ENCODE data around the gene LRP6.
"Not testable (repeated sequence)": the region's sequence is repeated elsewhere in the genome, so short reads cannot be mapped to it uniquely, and the experiment has no call there.

LRP6 gene

GRCh38 chr12:12171991-12172511 lies 94.8 kb downstream of the LRP6 start:
- DNase-seq: no peak

- no peak for DNase-seq
Measured at GRCh38 chr12:12167847-12168246, 99.0 kb downstream of the LRP6 start.

GRCh38 chr12:12166751-12167150 lies 100.1 kb downstream of the LRP6 start:
- DNase-seq: no peak

- DNase-seq: no peak
Measured at GRCh38 chr12:12159988-12160387, 106.9 kb downstream of the LRP6 start.

GRCh38 chr12:12158858-12159257 lies 108.0 kb downstream of the LRP6 start:
- no peak for DNase-seq

GRCh38 chr12:12157424-12157823 lies 109.4 kb downstream of the LRP6 start:
- DNase-seq: no peak

- DNase-seq: no peak
Measured at GRCh38 chr12:12156828-12157227, 110.0 kb downstream of the LRP6 start.

- DNase-seq: peak; percentile 39
Measured at GRCh38 chr12:12156116-12156515, 110.7 kb downstream of the LRP6 start.

GRCh38 chr12:12153596-12153995 lies 113.2 kb downstream of the LRP6 start:
- no peak for DNase-seq

GRCh38 chr12:12147111-12147510 lies 119.7 kb downstream of the LRP6 start:
- DNase-seq: no peak

GRCh38 chr12:12144531-12144930 lies 122.3 kb downstream of the LRP6 start:
- DNase-seq: not testable (repeated sequence)

- no peak for DNase-seq
Measured at GRCh38 chr12:12141000-12141399, 125.8 kb downstream of the LRP6 start.

- no peak for DNase-seq
Measured at GRCh38 chr12:12138203-12139154, 128.4 kb downstream of the LRP6 start.

- DNase-seq: no peak
Measured at GRCh38 chr12:12133785-12134184, 133.1 kb downstream of the LRP6 start.

- DNase-seq: no peak
Measured at GRCh38 chr12:12133259-12133658, 133.6 kb downstream of the LRP6 start.

GRCh38 chr12:12128670-12129069 lies 138.2 kb downstream of the LRP6 start:
- DNase-seq: no peak

- DNase-seq: no peak
Measured at GRCh38 chr12:12127304-12127703, 139.5 kb downstream of the LRP6 start.

- no peak for DNase-seq
Measured at GRCh38 chr12:12126551-12126950, 140.3 kb downstream of the LRP6 start.

- DNase-seq: no peak
Measured at GRCh38 chr12:12123036-12123604, 143.7 kb downstream of the LRP6 start.

- DNase-seq: no peak
Measured at GRCh38 chr12:12121061-12121460, 145.8 kb downstream of the LRP6 start.

GRCh38 chr12:12116677-12117076 lies 150.2 kb downstream of the LRP6 start:
- no peak for DNase-seq

GRCh38 chr12:12115514-12115913 lies 151.3 kb downstream of the LRP6 start:
- DNase-seq: no peak

GRCh38 chr12:12110923-12111555 lies 155.8 kb downstream of the LRP6 start:
- not testable (repeated sequence) for DNase-seq
